Measurements from ENCODE around the gene FAM83G. TPM values are rescaled to one million over a fixed set of nuclear protein-coding genes. Genes with fewer than 3 reads are reported as not detected.

The FAM83G gene
- total RNA-seq, 2 donors from 2014 or later: 24.2 to 27.0 TPM

DNA sequence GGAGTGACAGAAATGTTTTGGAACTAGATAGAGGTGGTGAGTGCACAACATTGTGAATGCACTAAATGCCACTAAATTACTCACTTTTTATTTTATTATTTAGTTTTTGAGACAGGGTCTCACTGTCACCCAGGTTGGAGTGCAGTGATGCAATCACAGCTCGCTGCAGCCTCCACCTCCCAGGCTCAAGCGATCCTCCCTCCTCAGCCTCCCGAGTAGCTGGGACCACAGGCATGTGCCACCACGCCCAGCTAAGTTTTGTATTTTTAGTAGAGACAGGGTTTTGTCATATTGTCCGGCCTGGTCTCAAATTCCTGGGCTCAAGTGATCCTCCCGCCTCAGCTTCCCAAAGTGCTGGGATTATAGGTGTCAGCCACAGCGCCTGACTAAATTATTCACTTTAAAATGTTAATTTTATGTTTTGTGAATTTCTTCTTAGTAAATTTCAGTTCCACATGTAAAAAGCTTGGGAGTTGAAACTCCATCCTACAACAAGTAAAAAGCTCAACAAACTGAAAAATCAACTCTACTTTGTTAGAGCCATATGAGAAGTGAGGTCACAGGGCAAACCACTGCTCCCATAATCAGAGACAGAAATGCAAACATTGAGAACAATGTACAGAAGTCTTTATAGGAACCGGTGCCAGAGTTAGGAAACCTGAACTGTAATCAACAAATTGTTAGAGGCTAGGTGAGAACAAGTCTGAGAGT lies 66.4 kb downstream of the FAM83G start:
- Histone ChIP-seq H3K4me1 (ENCODE audit: control insufficient read depth, insufficient read depth, low read length) (no peaks in the 10 kb centered on the region), H3K4me3 (ENCODE audit: low read length) (no peak overlapping the region), H3K36me3 (ENCODE audit: control insufficient read depth, insufficient read depth, low read length) (no peaks in the 10 kb centered on the region), H3K9me3 (ENCODE audit: control insufficient read depth, low read length) (no peaks in the 10 kb centered on the region), H3K9ac (ENCODE audit: extremely low read depth, low read length, poor library complexity, severe bottlenecking) (no peak overlapping the region), H3K27me3 (ENCODE audit: control insufficient read depth, insufficient read depth, low read length, poor library complexity, severe bottlenecking) (no peaks in the 10 kb centered on the region), H3K27ac (ENCODE audit: low read depth, low read length) (no peak overlapping the region)
- H3K4me1 Mint-ChIP-seq: no peaks in the 10 kb centered on the region
- no peak overlapping the region for H3K27ac Mint-ChIP-seq
- DNase-seq: no peak
- WGBS, 2 experiments (ENCODE audit: insufficient coverage in 1 of 2, insufficient read length in 1 of 2): 90% methylated on average over 6 to 8 of the region's 8 CpGs
- TF ChIP-seq, protein P1, sequence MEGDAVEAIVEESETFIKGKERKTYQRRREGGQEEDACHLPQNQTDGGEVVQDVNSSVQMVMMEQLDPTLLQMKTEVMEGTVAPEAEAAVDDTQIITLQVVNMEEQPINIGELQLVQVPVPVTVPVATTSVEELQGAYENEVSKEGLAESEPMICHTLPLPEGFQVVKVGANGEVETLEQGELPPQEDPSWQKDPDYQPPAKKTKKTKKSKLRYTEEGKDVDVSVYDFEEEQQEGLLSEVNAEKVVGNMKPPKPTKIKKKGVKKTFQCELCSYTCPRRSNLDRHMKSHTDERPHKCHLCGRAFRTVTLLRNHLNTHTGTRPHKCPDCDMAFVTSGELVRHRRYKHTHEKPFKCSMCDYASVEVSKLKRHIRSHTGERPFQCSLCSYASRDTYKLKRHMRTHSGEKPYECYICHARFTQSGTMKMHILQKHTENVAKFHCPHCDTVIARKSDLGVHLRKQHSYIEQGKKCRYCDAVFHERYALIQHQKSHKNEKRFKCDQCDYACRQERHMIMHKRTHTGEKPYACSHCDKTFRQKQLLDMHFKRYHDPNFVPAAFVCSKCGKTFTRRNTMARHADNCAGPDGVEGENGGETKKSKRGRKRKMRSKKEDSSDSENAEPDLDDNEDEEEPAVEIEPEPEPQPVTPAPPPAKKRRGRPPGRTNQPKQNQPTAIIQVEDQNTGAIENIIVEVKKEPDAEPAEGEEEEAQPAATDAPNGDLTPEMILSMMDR (conservative IDR thresholded peaks at IDR 0.05): no peak
- H3K36me3 Mint-ChIP-seq (ENCODE audit: low read depth): no peaks in the 10 kb centered on the region
- no peaks in the 10 kb centered on the region for H3K27me3 Mint-ChIP-seq (ENCODE audit: insufficient read depth)
- no peak overlapping the region for H3K4me3 Mint-ChIP-seq
- H3K9me3 Mint-ChIP-seq: no peaks in the 10 kb centered on the region

DNA sequence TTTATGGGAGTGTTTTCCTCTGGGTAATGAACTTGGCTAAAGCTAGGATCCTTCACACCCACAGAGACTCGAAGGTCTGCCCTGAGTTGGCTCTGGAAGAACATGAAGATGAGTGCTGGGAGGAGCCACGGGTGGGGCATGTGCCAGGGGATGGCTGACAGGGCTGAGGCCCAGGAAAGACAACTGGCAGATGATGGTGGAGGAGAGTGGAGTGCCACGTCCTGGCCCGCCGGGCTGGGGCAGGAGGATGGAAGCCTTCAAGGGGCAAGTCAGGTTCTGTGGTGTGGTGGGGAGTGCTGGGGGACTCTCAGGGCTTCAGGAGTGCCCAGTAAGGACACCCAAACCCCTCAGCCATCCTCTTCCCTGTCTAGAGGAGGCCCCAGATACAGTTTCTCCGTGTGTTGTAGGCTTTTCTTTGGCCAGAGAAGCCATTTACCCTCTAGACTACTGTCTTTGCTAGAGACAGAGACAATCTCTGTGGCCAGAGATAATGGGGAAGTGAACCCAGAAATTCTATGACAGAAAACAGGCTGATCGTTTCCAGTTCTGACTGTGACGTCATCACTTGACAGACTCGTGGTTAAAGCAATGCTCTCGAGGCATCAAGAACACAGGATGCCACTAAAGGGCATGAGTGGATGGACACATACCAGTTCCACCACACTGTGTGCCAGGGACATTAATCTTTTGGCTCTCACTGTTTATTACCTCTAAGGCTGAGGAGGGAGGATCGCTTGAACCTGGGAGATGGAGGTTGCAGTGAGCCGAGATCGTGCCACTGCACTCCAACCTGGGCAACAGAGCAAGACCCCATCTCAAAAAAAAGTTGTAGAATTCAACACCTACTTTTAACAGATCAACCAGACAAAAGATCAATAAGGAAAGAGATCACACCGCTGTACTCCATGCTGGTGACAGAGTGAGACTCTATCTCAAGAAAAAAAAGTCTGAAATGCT lies 71.2 kb downstream of the FAM83G start:
- Histone ChIP-seq H3K27ac (ENCODE audit: low read depth, low read length) (no peak overlapping the region), H3K4me3 (ENCODE audit: low read length) (no peak overlapping the region), H3K27me3 (ENCODE audit: control insufficient read depth, insufficient read depth, low read length, poor library complexity, severe bottlenecking) (no peaks in the 10 kb centered on the region), H3K36me3 (ENCODE audit: control insufficient read depth, insufficient read depth, low read length) (peaks cover 22% of the 10 kb centered on the region), H3K9ac (ENCODE audit: extremely low read depth, low read length, poor library complexity, severe bottlenecking) (no peak overlapping the region), H3K4me1 (ENCODE audit: control insufficient read depth, insufficient read depth, low read length) (no peaks in the 10 kb centered on the region), H3K9me3 (ENCODE audit: control insufficient read depth, low read length) (no peaks in the 10 kb centered on the region)
- WGBS, 2 experiments (ENCODE audit: insufficient coverage in 1 of 2, insufficient read length in 1 of 2): 93 to 94% methylated on average over 7 to 14 of the region's 14 CpGs
- Mint-ChIP-seq H3K4me1 (no peaks in the 10 kb centered on the region), H3K4me3 (no peak overlapping the region), H3K9me3 (no peaks in the 10 kb centered on the region), H3K27me3 (ENCODE audit: insufficient read depth) (no peaks in the 10 kb centered on the region), H3K27ac (no peak overlapping the region), H3K36me3 (ENCODE audit: low read depth) (peaks cover 30% of the 10 kb centered on the region)
- DNase-seq: no peak
- TF ChIP-seq, protein P1 (conservative IDR thresholded peaks at IDR 0.05): no peak

DNA sequence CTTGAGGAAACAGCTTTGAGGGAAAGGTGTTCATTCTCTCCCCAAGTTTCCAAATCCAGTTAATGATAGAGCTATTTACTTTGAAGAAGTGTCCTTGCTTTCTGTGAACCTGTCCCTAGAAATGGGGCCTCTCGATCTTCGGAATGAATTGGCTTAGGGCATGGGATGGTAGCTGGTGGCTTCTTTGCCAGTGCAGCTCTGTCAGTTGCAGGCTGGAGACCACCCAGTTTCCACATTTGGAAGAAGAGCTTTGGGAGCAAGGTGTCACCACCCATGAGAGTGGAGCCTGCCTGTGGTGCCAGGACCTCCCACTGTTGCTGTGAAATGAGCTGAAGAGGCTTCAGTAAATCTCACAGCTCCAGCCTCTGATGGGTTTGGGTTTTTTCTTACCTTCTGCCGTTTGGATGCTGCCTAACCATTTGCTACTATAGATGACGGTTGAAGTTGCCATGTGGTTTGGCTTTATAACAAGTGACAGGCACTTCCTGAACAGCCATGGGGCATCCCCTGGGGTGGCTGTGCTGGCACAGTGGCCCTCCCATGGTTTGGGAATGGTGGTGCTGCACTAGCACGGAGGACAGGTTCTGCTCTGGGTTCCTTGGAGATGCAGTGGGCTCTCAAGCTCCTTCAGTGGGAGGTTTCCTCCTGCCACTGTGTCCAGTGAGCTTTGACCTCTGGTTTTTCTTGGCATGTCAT lies 72.1 kb downstream of the FAM83G start:
- Mint-ChIP-seq H3K36me3 (ENCODE audit: low read depth) (peaks cover 33% of the 10 kb centered on the region), H3K27me3 (ENCODE audit: insufficient read depth) (no peaks in the 10 kb centered on the region), H3K27ac (no peak overlapping the region), H3K9me3 (no peaks in the 10 kb centered on the region), H3K4me1 (no peaks in the 10 kb centered on the region), H3K4me3 (no peak overlapping the region)
- WGBS, 2 experiments (ENCODE audit: insufficient coverage in 1 of 2, insufficient read length in 1 of 2): 91 to 93% methylated on average over 2 to 5 of the region's 5 CpGs
- no peaks in the 10 kb centered on the region for H3K27me3 ChIP-seq (ENCODE audit: control insufficient read depth, insufficient read depth, low read length, poor library complexity, severe bottlenecking)
- no peak overlapping the region for H3K9ac ChIP-seq (ENCODE audit: extremely low read depth, low read length, poor library complexity, severe bottlenecking)
- no peaks in the 10 kb centered on the region for H3K4me1 ChIP-seq (ENCODE audit: control insufficient read depth, insufficient read depth, low read length)
- no peak overlapping the region for H3K27ac ChIP-seq (ENCODE audit: low read depth, low read length)
- no peak for DNase-seq
- no peaks in the 10 kb centered on the region for H3K9me3 ChIP-seq (ENCODE audit: control insufficient read depth, low read length)
- TF ChIP-seq, protein P1 (conservative IDR thresholded peaks at IDR 0.05): no peak
- H3K36me3 ChIP-seq (ENCODE audit: control insufficient read depth, insufficient read depth, low read length): peaks cover 29% of the 10 kb centered on the region
- H3K4me3 ChIP-seq (ENCODE audit: low read length): no peak overlapping the region
